ENCODE measurements around the gene AGFG1.

- TF ChIP-seq YY1 (IDR thresholded peaks at IDR 0.05; ENCODE audit: insufficient read depth, insufficient read length) = no peak
- no peak for TF ChIP-seq ZNF274 (IDR thresholded peaks at IDR 0.05; ENCODE audit: low read depth, low read length)
- TF ChIP-seq SUZ12 (IDR thresholded peaks at IDR 0.05; ENCODE audit: extremely low read depth, insufficient read depth, insufficient read length) = no peak
These were observed 41.2 kb downstream of the AGFG1 start for GRCh38 chr2:227513113-227513512.
